Stimulated activated CD4-positive, alpha-beta T cell treated with anti-CD3 and anti-CD28 coated beads, Interleukin-2, amount 100 ng/mL, for 48 hours (primary cell): ENCODE data around the gene BMP4.
"Not testable (repeated sequence)": the region's sequence is repeated elsewhere in the genome, so short reads cannot be mapped to it uniquely, and the experiment has no call there.

Source experiments
- DNase-seq, 2 donors: peaks; one replicate each; pipeline ENCODE4 v3.0.0-alpha.2; 2020

Gene BMP4

DNA sequence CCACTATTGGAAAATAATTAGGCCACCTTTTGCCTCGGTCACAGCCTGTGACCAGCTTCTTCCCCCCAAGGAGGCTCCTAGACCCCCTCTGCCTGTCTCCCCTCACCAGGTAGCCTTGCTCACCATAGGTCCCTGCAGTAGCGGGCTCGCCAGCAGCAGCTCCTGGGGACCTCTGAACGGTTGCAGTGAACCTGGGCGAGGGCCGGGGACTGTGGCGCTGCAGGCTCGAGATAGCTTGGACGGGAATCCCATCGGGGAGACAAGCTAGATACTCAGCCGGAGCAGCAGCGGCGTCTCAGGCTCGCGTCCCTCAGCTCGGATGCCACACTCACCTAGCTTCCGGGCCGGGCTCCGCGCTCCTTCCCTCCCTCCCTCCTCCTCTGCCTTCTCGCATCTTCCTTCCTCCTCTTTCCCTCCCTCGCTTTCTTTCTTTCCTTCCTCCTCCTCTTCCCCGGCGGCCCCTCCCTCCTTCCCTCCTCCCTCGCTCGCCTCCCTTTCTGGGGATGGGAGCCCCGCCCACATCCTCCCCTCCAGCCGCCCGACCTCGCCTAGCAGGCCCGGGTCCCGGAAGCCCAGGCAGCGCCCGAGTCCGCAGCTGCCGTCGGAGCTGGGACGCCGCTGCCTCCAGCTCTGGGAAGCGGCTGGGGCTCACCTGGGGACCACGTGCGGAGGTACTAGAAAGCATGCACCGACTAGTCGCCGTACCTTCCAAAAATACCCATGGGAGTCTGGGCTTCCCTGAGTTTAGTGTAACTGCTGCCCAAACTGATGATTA, at the start of gene BMP4:
TSS of gene BMP4 (minus strand) at position 399 of the 775 bp plus-strand sequence. CDS start 4,603 bp downstream, outside the sequence.
- DNase-seq, result no peak

GRCh38 chr14:54003064-54003463, 46.4 kb upstream of the BMP4 start:
- DNase-seq, result no peak

DNA sequence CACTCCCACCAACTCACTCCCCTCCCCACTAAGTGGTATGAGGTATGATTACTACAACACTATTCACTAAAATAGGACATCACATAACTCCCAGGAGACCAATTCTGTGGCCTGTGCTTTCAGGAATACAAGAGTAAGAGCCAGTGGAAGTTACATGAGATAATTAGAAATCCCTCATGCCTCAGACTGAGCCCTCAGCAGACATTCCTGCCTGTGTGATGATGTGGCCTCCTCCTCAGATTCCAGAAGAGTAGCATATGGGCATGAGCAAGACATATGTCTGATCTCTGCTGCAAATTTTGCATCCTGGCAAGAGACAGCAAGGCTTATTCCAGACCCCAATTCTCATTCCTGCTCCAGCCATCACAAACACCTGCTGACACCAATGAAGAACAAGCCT, 46.0 kb upstream of the BMP4 start:
- no peak for DNase-seq

DNA sequence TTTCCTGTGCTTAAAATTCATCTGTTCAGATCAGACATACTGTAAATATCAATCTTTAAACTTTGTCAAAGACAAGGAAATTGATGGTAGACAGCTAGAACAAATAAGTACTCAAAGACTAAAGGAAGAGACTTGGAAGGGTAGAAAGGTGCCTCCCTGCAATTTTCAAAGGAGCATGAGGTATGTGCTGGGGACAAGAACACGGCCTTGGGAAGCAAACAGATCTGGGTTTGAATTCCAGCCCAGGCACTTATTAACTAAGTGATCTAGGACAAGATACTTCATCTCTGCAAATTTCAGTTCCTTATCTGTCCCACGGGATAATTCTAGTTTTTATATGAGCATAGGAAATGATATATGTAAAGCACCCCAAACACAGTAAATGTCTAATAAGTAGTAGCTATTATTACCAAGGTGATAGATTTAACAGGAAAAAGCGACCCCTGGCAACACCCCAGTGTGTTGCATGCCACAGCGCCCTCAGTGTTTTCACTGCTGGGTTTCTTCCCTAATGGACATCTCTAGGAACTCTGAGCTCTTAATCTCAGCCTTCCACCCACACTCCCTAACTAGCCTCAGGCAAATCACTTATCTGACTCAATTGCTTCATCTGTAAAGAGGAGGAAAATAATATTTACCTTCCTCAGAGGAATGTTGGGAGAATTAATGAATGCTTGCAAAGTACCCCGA, 44.7 kb upstream of the BMP4 start:
- DNase-seq, result no peak

GRCh38 chr14:54000341-54000811, 43.8 kb upstream of the BMP4 start:
- DNase-seq, result no peak

DNA sequence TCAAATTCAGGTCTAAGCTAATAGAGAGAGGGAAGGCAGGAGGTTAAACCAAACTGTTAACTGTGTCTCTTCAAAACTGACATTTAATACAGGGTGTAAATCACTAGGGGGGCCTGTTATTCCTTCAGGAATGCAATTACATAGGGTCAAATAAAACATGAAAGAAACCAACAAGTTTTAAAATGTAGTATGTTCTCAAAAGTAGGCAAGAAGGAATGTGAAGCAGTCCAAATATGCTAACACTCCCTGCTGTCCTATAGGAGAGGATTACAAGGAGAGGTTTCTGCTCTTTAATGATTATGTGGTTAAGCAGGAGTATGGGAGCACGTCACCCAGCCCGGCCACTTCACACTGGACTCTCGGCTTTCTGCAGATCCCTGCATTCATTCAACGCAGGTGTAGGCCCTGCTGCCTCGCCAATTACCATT, 42.5 kb upstream of the BMP4 start:
- DNase-seq, result no peak

DNA sequence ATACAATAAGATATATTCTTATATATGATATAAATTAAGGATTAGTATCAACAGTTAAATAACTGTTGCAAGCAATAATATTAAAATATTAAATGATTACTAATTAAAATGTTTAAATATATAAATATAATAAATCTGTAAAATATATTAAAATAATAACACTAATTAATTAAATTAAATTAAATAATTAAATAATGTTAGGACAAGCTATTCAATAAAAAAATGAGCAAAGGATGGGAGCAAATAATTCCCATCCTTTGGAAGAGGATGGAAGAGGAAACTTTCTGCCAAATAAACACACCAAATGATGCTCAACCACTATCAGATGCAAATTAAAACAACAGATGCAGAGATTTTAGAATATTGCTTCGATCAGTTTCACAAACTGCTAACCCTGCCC, 39.4 kb upstream of the BMP4 start:
- no peak for DNase-seq

GRCh38 chr14:53993920-53994607, 37.4 kb upstream of the BMP4 start:
- DNase-seq, result no peak

DNA sequence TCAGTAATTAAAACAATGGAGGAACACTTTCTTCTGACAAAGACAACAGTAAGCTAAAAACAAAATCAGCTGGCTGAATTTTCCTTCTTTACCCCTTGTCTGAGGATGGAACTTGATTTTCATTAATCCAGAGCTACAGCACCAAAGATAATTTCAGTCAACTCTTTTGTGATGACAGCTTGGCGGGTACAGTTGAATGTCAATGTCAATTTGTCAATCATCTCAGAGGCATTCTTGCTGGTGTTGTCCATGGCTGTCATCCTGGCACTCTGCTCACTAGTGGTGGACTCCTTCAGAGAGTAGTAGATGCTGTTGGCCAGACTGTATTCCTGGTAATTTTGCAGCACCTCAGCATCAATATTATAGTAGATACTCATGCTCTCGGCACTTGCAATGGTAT, 34.4 kb upstream of the BMP4 start:
- no peak for DNase-seq

DNA sequence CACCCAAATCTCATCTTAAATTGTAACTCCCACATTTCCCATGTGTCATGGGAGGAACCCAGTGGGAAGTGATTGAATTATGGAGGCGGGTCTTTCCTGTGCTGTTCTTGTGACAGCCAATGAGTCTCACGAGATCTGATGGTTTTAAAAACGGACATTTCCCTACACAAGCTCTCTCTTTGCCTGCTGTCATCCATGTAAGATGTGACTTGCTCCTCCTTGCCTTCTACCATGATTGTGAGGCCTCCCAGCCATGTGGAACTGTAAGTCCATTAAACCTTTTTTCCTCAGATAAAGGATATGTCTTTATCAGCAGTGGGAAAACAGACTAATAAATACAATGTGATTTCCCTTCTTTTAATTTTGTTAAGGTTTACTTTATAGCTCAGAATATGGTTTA, 30.1 kb upstream of the BMP4 start:
- DNase-seq, result not testable (repeated sequence)

DNA sequence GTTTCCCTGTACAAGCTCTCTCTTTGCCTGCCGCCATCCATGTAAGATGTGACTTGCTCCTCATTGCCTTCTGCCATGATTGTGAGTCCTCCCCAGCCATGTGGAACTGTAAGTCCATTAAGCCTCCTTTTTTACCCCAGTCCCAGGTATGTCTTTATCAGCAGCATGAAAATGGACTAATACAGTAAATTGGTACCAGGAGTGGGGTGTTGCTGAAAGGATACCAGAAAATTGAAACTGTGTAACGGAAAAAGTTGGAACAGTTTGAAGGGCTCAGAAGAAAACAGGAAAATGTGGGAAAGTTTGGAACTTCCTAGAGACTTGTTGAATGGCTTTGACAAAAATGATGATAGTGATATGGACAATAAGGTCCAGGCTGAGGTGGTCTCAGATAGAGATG, 28.3 kb upstream of the BMP4 start:
- not testable (repeated sequence) for DNase-seq

DNA sequence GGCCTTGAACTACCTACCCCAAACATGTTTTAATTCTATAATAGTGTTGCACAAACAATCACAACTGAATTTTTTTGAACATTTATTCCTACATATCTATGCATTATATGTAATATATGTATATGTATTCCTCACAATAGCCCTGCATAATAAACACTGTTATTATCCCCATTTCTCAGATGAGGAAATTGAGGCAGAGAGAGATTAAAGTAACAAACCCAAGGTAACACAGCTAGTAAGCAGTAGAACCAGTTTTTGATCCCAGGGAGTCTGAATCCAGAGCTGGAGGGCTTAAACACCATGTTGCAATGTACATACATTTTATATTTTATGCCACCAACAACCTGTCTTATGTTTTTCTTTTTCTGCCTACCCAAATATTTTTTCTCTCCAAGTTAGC, 26.5 kb upstream of the BMP4 start:
- DNase-seq, result no peak

DNA sequence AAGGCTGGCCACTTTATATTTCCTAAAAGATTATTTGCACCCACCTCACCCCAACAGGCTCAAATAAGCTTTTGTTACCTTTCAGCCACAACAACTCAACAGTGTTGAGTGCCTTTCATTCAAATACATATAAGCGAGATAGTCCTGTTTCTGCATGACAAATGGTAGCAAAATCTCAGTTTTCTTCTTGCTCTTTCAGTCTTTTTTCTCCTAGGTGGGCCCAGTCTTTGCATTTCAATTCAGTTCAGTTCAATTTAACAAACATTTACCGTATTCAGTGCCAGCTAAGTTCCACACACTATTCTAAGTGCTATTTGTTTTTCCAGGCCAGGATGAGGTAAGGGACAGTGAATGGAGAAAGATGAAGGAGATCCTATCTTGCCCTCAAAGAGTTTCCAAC, 25.9 kb upstream of the BMP4 start:
- no peak for DNase-seq

GRCh38 chr14:53979747-53980642, 23.4 kb upstream of the BMP4 start:
- no peak for DNase-seq

- no peak for DNase-seq
Observed at GRCh38 chr14:53979113-53979681, 22.6 kb upstream of the BMP4 start.

DNA sequence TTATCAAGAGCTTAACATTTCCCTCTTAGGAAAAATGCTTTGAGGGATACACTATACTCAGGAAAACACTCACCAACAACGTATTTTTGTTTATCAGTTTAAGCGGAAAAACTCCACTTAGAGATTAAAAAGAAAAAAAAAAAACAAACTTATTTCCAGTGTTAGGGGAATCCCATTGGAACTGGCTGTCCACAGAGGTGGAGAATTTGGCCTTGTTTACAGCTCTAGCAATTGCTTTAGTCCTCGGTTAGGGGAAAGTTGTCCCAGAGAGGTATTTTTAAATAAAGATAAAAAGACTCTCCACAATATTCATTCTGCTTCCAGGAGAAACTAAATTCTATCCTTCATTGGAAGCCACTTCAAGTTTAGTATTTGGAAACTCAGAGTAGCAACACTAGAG, 21.6 kb upstream of the BMP4 start:
- no peak for DNase-seq

DNA sequence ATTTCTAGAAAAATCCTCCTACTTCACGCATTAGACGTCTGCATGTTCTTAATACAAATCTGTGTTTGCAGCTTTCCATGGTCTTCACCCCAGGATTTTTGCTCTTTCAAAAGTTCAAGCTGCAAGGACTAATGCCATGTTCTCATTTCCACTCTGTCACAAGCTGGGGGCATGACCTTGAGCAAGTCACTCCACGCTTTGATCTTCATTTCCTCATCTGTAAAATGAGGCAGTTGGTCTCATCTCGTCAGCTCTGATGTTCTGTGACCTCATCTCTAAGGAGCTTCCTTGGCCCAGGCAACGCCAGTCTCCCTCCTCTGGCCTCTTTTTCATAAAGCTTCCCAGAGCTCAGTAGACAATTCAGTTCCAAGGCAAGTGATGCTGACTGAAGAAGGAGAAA, 18.8 kb upstream of the BMP4 start:
- DNase-seq, result no peak

- DNase-seq, result no peak
Observed at GRCh38 chr14:53971521-53971920, 14.9 kb upstream of the BMP4 start.

DNA sequence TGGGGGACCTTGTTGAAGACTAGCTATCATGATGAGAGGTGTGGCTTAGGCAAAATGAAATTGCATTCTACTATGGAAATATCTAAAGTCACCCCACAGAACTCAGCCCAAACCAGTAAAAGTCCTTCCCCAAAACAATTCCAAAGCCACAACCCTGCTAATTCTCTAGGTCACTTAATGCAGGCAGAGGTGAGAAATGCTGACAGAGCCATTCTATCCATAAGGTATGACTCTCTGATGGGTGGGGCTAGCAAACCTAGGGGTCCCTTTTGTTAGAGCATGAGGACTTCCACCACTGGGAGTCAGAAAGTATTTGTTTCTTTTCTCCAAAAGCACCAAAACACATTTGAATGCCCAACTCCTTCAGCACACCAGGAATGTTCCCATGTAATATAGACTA, 12.7 kb upstream of the BMP4 start:
- no peak for DNase-seq

GRCh38 chr14:53968726-53969125, 12.1 kb upstream of the BMP4 start:
- no peak for DNase-seq

DNA sequence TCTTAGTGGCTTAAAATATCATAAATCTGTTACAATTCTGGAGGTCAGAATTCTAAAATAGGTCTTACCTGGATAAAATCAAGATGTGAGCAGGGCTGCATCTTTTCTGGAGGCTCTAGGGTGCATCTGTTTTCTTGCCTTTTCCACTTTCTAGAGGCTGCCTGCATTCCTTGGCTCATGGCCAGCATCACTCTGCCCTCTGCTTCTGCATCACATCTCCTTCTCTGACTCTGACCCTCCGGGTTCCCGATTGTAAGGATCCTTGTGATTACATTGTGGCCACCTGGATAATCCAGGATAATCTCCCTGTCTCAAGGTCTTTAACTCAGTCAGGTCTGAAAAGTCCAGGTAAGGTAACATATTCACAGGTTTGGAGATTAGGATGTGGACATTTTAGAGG, 11.0 kb upstream of the BMP4 start:
- no peak for DNase-seq

DNA sequence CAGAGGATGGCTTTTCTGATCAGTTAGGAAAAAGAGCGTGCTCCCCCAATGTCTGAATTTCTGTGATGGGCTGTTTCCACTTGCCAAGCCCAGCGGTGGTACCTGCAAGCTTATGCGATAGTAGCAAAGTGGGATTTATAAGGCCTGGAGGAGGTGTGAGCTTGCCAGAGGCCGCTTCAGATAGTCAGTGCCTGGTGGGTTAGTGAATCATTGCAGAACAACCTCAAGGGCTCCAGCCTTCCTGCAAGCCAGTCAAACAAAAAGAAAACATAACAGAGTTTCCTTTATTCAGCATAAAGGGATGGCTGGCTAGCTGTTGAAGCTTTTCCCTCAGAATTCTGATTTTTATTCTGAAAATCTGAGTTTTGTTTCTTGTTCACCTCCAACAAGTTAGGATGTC, 7.6 kb upstream of the BMP4 start:
- DNase-seq, result no peak
